ENCODE data around the gene MIXL1. TPM values are rescaled to one million over a fixed set of nuclear protein-coding genes. Genes with fewer than 3 reads are reported as not detected.

The MIXL1 gene
- total RNA-seq, 1 experiment from 2014 or later = 4.7 TPM

DNA sequence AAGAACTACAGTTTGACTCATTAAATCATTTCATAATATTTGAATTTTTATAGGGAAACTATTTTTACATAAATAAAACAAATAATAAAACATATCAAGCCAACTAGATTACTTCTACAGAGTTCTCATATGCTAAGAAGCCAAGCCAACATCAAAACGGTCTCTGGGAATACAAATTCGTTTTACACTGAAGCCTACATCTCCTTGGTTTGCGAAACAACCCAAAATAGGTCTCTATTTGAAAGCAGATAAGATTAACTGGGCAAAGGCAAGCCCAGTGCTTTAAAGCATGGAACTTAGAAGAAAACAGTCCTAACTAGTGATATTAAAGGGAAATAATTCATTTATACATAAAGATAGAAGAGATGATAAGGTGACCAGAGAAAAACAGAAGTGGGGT lies 25.3 kb downstream of the MIXL1 start:
- no peak for DNase-seq
- Histone ChIP-seq H3K56ac (ENCODE audit: insufficient read length, low read depth, low read length) (no peak overlapping the region), H3K79me1 (ENCODE audit: insufficient read depth, low read depth, low read length, poor library complexity, severe bottlenecking) (no peaks in the 10 kb centered on the region), H3K9me3 (ENCODE audit: control insufficient read depth, low read depth, low read length) (no peaks in the 10 kb centered on the region), H4K91ac (ENCODE audit: insufficient read length, low read depth, low read length) (no peak overlapping the region), H3K27me3 (ENCODE audit: insufficient read depth, low read length) (no peaks in the 10 kb centered on the region), H4K20me1 (ENCODE audit: control insufficient read depth, insufficient read depth, insufficient read length) (no peaks in the 10 kb centered on the region), H2BK12ac (ENCODE audit: insufficient read length, low read depth, low read length) (no peak overlapping the region), H3K23me2 (ENCODE audit: insufficient read length, low read depth, low read length, poor library complexity, severe bottlenecking) (no peaks in the 10 kb centered on the region), H3K27ac (ENCODE audit: insufficient read length, low read depth, low read length) (no peak overlapping the region), H2BK120ac (ENCODE audit: low read depth, low read length, poor library complexity, severe bottlenecking) (no peak overlapping the region), H2BK20ac (ENCODE audit: low read depth, low read length, poor library complexity, severe bottlenecking) (no peak overlapping the region), H2AFZ (ENCODE audit: low read length) (no peak overlapping the region), H2AK5ac (ENCODE audit: insufficient read length, low read length) (no peak overlapping the region), H2BK15ac (ENCODE audit: low read depth, low read length) (no peak overlapping the region), H2BK5ac (ENCODE audit: insufficient read length, low read length) (no peak overlapping the region), H3K14ac (ENCODE audit: insufficient read depth, low read length) (no peak overlapping the region), H3K18ac (ENCODE audit: insufficient read length, low read depth, low read length) (no peak overlapping the region), H3T11ph (ENCODE audit: low read length) (no peak overlapping the region), H3K9ac (ENCODE audit: extremely low read depth, insufficient read length, low read length) (no peak overlapping the region), H3K4ac (ENCODE audit: low read depth, low read length) (no peak overlapping the region), H3K79me2 (ENCODE audit: insufficient read depth, low read length) (no peaks in the 10 kb centered on the region), H3K4me1 (ENCODE audit: insufficient read depth, low read length) (no peaks in the 10 kb centered on the region), H3K23ac (ENCODE audit: insufficient read length, low read depth, low read length) (no peak overlapping the region), H4K8ac (replicated peaks; ENCODE audit: insufficient read length, low read depth, low read length) (no peak overlapping the region), H4K5ac (ENCODE audit: insufficient read length, low read depth, low read length) (no peak overlapping the region), H3K4me2 (ENCODE audit: insufficient read depth, insufficient read length, low read length) (no peak overlapping the region)
- TF ChIP-seq CTCF (conservative IDR thresholded peaks at IDR 0.05) = no peak
- no peaks in the 10 kb centered on the region for H3K27me3 Mint-ChIP-seq (ENCODE audit: low read depth)
- H3K4me1 Mint-ChIP-seq = no peaks in the 10 kb centered on the region
- no peaks in the 10 kb centered on the region for H3K9me3 Mint-ChIP-seq
- H3K4me3 Mint-ChIP-seq = no peak overlapping the region; a peak in 1 of 5 replicates
- H3K27ac Mint-ChIP-seq = no peak overlapping the region
- peaks cover 8 to 42% (median 33%) of the 10 kb centered on the region in 3 experiments; a peak in 6 of 7 replicates for H3K36me3 Mint-ChIP-seq (ENCODE audit: insufficient read depth in 1 of 3, low read depth in 3 of 3)
- WGBS (ENCODE audit: extremely low coverage, insufficient read length, low lambda C conversion rate) = no CpG with 5 or more reads among the region's 3 CpGs
